H1 (cell line): ENCODE measurements around the gene GIPC1.

Source experiments
- CEBPB ChIP-seq: IDR thresholded peaks from 2 replicates; pipeline ENCODE4 v1.6.1; 2012; ENCODE audit warnings: low read depth, low read length
- CHD2 ChIP-seq: IDR thresholded peaks from 2 replicates; pipeline ENCODE4 v1.6.1; 2012; ENCODE audit warnings: low read length, improper control_type of control experiment
- CREB1 ChIP-seq: IDR thresholded peaks from 2 replicates; pipeline ENCODE4 v1.6.1; 2012; ENCODE audit warnings: inconsistent platforms
- JUND ChIP-seq: IDR thresholded peaks from 2 replicates; pipeline ENCODE4 v1.6.1; 2011; ENCODE audit warnings: mild to moderate bottlenecking, improper control_type of control experiment, low read length
- POLR2A ChIP-seq, 2 experiments: IDR thresholded peaks; 1 replicate in 1 of 2; 2 replicates in 1 of 2; pipeline ENCODE4 v1.6.1; 2011; ENCODE audit warnings: low read depth in 2 of 2, low read length in 2 of 2, mild to moderate bottlenecking in 2 of 2; ENCODE audit errors: control extremely low read depth in 1 of 2
- POLR2AphosphoS5 ChIP-seq: IDR thresholded peaks from 2 replicates; pipeline ENCODE4 v1.6.1; 2011; ENCODE audit warnings: low read depth, low read length
- RXRA ChIP-seq: IDR thresholded peaks from 2 replicates; pipeline ENCODE4 v1.6.1; 2011; ENCODE audit warnings: low read depth, mild to moderate bottlenecking, low read length, moderate library complexity; ENCODE audit not compliant: insufficient read depth
- ZNF274 ChIP-seq: IDR thresholded peaks from 2 replicates; pipeline ENCODE4 v1.7.0; 2012; ENCODE audit warnings: low read length, borderline replicate concordance; ENCODE audit errors: extremely low read depth
- TF ChIP-seq, protein P1 (sequence below), 3 experiments: IDR thresholded peaks; 1 replicate in 2 of 3; 2 replicates in 1 of 3; pipeline versions ENCODE4 v1.5.1 to v1.6.1; 2011; ENCODE audit warnings: low read length in 3 of 3, mild to moderate bottlenecking in 3 of 3, inconsistent platforms in 2 of 3, low read depth in 1 of 3, moderate library complexity in 1 of 3; ENCODE audit not compliant: insufficient read depth in 1 of 3; ENCODE audit errors: control extremely low read depth in 1 of 3

GRCh38 chr19:14482172-14482941, 13.6 kb downstream of the GIPC1 start:
- TF ChIP-seq, protein P1, sequence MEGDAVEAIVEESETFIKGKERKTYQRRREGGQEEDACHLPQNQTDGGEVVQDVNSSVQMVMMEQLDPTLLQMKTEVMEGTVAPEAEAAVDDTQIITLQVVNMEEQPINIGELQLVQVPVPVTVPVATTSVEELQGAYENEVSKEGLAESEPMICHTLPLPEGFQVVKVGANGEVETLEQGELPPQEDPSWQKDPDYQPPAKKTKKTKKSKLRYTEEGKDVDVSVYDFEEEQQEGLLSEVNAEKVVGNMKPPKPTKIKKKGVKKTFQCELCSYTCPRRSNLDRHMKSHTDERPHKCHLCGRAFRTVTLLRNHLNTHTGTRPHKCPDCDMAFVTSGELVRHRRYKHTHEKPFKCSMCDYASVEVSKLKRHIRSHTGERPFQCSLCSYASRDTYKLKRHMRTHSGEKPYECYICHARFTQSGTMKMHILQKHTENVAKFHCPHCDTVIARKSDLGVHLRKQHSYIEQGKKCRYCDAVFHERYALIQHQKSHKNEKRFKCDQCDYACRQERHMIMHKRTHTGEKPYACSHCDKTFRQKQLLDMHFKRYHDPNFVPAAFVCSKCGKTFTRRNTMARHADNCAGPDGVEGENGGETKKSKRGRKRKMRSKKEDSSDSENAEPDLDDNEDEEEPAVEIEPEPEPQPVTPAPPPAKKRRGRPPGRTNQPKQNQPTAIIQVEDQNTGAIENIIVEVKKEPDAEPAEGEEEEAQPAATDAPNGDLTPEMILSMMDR (IDR thresholded peaks at IDR 0.05; ENCODE audit: control extremely low read depth in 1 of 3, insufficient read depth in 1 of 3, low read depth in 1 of 3, low read length in 3 of 3) = no peak
- TF ChIP-seq ZNF274 (no peak), CEBPB (no peak), RXRA (no peak), POLR2A (IDR thresholded peaks at IDR 0.05; ENCODE audit: control extremely low read depth in 1 of 2, low read depth in 2 of 2, low read length in 2 of 2) (no peak), CREB1 (no peak), POLR2AphosphoS5 (no peak), JUND (no peak), CHD2 (no peak)
